ENCODE results near the gene STK40. TPM values are rescaled to one million over a fixed set of nuclear protein-coding genes. Genes with fewer than 3 reads are reported as not detected.

STK40 gene
- total and polyA plus RNA-seq, 9 of the 15 experiments (the other 6 are each of a cell fraction or from before 2014, with no cell fraction given): 0.69 to 94.3 (median 39.1) TPM

DNA sequence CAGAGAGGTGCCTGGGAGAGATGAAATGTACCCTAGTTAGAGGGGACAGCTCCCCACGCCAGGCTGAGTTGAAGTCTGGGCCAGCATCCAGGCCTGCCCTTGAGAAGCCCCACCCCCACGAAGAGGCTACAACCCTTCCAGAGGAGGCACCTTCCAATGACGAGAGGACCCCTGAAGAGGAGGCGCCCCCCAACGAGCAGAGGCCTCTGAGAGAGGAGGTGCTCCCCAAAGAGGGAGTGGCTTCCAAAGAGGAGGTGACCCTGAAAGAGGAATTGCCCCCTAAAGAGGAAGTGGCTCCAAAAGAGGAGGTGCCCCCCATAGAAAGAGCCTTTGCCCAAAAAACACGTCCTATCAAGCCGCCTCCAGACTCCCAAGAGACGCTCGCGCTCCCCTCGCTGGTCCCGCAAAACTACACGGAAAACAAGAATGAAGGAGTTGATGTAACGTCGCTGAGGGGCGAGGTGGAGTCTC, 65.4 kb downstream of the STK40 start:
- POLR2A ChIA-PET: interaction anchor here (0.6 to 2.9 kb wide), 6 partner anchors 11 to 67 kb away, joined by 3 to 19 read pairs (median 7); partner anchors contain the start of gene SH3D21
- ATAC-seq (peak; percentile 0; the same call in 2 of the 3 replicates), FAIRE-seq (peak; percentile 11), DNase-seq (ENCODE audit: extremely low read depth in 1 of 4, low spot score in 3 of 4) (peak; percentile 29 to 50 (median 40))
- no peaks in the 10 kb centered on the region for H3K9me3 ChIP-seq (replicated peaks; ENCODE audit: control insufficient read depth, insufficient read depth, low read depth, low read length)
- peak overlapping the region; percentile 90 for H3K27ac ChIP-seq (ENCODE audit: extremely low read depth, low read depth, low read length)
- no TSS peak for BruUV-seq (replicated peaks)
- no peaks in the 10 kb centered on the region for H3K9me1 ChIP-seq (ENCODE audit: control insufficient read depth, insufficient read depth, low read length)
- H3K4me1 ChIP-seq (replicated peaks in 1 of 2; ENCODE audit: control insufficient read depth in 2 of 2, insufficient read depth in 2 of 2, low read length in 2 of 2): peaks cover 36 to 54% of the 10 kb centered on the region in 2 experiments
- in situ Hi-C loops (cut with MboI): no loop called here
- peak overlapping the region; percentile 46 for H3K4me3 ChIP-seq
- H4K20me1 ChIP-seq (replicated peaks; ENCODE audit: control insufficient read depth, insufficient read depth, low read length): no peaks in the 10 kb centered on the region
- WGBS (ENCODE audit: insufficient coverage, low coverage, missing lambda C conversion rate): 16% methylated on average over 16 of the region's 16 CpGs
- peak overlapping the region; percentile 88 for H3K4me2 ChIP-seq (ENCODE audit: insufficient read depth, low read length)
- CTCF ChIA-PET (ENCODE audit: low intra/inter-chr PET ratio): no interaction called here
- intact Hi-C loops (cut with micrococcal nuclease): loop anchor here (2.0 to 10.0 kb wide), 3 partner anchors 48 to 436 kb away; partner anchors contain the start of genes AGO1 and STK40
- peaks cover 18% of the 10 kb centered on the region; the same call in 2 of the 3 replicates for H3K79me2 ChIP-seq (ENCODE audit: control insufficient read depth, insufficient read depth, low read length)
- H3K9ac ChIP-seq (ENCODE audit: insufficient read depth in 1 of 2, low read depth in 2 of 2, low read length in 2 of 2): peak overlapping the region; percentile 70 to 94
- peaks cover 4% of the 10 kb centered on the region; the same call in 1 of the 3 replicates for H3K36me3 ChIP-seq (ENCODE audit: control insufficient read depth, insufficient read depth, low read length)
- no peaks in the 10 kb centered on the region for H3K27me3 ChIP-seq (ENCODE audit: control insufficient read depth in 2 of 2, insufficient read depth in 2 of 2, low read length in 2 of 2)
- peak overlapping the region; percentile 94 for H2AFZ ChIP-seq (ENCODE audit: low read depth, low read length)
- TF ChIP-seq SMARCA4 (IDR thresholded peaks at IDR 0.05) (0 out of 2 replicates have a peak, but pooled peaks have one; percentile 5), SPI1 (IDR thresholded peaks at IDR 0.05; ENCODE audit: borderline replicate concordance, low read depth, low read length) (peak; percentile 95), ZBTB7A (IDR thresholded peaks at IDR 0.05; ENCODE audit: borderline replicate concordance, control insufficient read depth, low read depth, low read length) (peak; percentile 49; the same call in 1 of the 2 replicates), HMG20B (CRISPR knock-in tag; IDR thresholded peaks at IDR 0.05) (no peak), ZNF324 (CRISPR knock-in tag; IDR thresholded peaks at IDR 0.05) (no peak)
- TF ChIP-seq, protein P1, sequence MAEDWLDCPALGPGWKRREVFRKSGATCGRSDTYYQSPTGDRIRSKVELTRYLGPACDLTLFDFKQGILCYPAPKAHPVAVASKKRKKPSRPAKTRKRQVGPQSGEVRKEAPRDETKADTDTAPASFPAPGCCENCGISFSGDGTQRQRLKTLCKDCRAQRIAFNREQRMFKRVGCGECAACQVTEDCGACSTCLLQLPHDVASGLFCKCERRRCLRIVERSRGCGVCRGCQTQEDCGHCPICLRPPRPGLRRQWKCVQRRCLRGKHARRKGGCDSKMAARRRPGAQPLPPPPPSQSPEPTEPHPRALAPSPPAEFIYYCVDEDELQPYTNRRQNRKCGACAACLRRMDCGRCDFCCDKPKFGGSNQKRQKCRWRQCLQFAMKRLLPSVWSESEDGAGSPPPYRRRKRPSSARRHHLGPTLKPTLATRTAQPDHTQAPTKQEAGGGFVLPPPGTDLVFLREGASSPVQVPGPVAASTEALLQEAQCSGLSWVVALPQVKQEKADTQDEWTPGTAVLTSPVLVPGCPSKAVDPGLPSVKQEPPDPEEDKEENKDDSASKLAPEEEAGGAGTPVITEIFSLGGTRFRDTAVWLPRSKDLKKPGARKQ (CRISPR knock-in tag; IDR thresholded peaks at IDR 0.05): no peak
- TF ChIP-seq, protein P2, sequence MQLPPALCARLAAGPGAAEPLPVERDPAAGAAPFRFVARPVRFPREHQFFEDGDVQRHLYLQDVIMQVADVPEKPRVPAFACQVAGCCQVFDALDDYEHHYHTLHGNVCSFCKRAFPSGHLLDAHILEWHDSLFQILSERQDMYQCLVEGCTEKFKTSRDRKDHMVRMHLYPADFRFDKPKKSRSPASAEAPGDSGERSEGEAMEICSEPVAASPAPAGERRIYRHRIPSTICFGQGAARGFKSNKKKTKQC (CRISPR knock-in tag; IDR thresholded peaks at IDR 0.05): 0 out of 2 replicates have a peak, but pooled peaks have one; percentile 23
- TF ChIP-seq, protein P3, sequence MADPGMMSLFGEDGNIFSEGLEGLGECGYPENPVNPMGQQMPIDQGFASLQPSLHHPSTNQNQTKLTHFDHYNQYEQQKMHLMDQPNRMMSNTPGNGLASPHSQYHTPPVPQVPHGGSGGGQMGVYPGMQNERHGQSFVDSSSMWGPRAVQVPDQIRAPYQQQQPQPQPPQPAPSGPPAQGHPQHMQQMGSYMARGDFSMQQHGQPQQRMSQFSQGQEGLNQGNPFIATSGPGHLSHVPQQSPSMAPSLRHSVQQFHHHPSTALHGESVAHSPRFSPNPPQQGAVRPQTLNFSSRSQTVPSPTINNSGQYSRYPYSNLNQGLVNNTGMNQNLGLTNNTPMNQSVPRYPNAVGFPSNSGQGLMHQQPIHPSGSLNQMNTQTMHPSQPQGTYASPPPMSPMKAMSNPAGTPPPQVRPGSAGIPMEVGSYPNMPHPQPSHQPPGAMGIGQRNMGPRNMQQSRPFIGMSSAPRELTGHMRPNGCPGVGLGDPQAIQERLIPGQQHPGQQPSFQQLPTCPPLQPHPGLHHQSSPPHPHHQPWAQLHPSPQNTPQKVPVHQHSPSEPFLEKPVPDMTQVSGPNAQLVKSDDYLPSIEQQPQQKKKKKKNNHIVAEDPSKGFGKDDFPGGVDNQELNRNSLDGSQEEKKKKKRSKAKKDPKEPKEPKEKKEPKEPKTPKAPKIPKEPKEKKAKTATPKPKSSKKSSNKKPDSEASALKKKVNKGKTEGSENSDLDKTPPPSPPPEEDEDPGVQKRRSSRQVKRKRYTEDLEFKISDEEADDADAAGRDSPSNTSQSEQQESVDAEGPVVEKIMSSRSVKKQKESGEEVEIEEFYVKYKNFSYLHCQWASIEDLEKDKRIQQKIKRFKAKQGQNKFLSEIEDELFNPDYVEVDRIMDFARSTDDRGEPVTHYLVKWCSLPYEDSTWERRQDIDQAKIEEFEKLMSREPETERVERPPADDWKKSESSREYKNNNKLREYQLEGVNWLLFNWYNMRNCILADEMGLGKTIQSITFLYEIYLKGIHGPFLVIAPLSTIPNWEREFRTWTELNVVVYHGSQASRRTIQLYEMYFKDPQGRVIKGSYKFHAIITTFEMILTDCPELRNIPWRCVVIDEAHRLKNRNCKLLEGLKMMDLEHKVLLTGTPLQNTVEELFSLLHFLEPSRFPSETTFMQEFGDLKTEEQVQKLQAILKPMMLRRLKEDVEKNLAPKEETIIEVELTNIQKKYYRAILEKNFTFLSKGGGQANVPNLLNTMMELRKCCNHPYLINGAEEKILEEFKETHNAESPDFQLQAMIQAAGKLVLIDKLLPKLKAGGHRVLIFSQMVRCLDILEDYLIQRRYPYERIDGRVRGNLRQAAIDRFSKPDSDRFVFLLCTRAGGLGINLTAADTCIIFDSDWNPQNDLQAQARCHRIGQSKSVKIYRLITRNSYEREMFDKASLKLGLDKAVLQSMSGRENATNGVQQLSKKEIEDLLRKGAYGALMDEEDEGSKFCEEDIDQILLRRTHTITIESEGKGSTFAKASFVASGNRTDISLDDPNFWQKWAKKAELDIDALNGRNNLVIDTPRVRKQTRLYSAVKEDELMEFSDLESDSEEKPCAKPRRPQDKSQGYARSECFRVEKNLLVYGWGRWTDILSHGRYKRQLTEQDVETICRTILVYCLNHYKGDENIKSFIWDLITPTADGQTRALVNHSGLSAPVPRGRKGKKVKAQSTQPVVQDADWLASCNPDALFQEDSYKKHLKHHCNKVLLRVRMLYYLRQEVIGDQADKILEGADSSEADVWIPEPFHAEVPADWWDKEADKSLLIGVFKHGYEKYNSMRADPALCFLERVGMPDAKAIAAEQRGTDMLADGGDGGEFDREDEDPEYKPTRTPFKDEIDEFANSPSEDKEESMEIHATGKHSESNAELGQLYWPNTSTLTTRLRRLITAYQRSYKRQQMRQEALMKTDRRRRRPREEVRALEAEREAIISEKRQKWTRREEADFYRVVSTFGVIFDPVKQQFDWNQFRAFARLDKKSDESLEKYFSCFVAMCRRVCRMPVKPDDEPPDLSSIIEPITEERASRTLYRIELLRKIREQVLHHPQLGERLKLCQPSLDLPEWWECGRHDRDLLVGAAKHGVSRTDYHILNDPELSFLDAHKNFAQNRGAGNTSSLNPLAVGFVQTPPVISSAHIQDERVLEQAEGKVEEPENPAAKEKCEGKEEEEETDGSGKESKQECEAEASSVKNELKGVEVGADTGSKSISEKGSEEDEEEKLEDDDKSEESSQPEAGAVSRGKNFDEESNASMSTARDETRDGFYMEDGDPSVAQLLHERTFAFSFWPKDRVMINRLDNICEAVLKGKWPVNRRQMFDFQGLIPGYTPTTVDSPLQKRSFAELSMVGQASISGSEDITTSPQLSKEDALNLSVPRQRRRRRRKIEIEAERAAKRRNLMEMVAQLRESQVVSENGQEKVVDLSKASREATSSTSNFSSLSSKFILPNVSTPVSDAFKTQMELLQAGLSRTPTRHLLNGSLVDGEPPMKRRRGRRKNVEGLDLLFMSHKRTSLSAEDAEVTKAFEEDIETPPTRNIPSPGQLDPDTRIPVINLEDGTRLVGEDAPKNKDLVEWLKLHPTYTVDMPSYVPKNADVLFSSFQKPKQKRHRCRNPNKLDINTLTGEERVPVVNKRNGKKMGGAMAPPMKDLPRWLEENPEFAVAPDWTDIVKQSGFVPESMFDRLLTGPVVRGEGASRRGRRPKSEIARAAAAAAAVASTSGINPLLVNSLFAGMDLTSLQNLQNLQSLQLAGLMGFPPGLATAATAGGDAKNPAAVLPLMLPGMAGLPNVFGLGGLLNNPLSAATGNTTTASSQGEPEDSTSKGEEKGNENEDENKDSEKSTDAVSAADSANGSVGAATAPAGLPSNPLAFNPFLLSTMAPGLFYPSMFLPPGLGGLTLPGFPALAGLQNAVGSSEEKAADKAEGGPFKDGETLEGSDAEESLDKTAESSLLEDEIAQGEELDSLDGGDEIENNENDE (IDR thresholded peaks at IDR 0.05; ENCODE audit: low read depth, low read length): no peak
